Fibroblast of villous mesenchyme (primary cell): ENCODE data around the gene PUS7L. TPM values are rescaled to one million over a fixed set of nuclear protein-coding genes. Genes with fewer than 3 reads are reported as not detected.

ENCODE experiments used
- DNase-seq: peaks from one replicate; pipeline ENCODE4 v3.0.0-alpha.2; 2010; ENCODE audit warnings: low read depth
- H3K4me3 ChIP-seq: 2 replicates; pipeline ENCODE4 v1.5.1; 2011; ENCODE audit warnings: low read depth, mild to moderate bottlenecking, low read length
- CTCF ChIP-seq: IDR thresholded peaks from 2 replicates; pipeline ENCODE4 v1.5.1; 2012; ENCODE audit warnings: low read depth, mild to moderate bottlenecking, low read length; ENCODE audit not compliant: insufficient read depth
- total RNA-seq: library from RNA; depleted of rRNA; stranded (reverse); fragments of >200 nt; gene quantifications from 2 replicates; pipeline ENCODE4 v1.2.3, GENCODE V29; 2012

The PUS7L gene
- total RNA-seq, 1 donor = 30.2 TPM

- TF ChIP-seq CTCF = no peak
- no peak overlapping the region for H3K4me3 ChIP-seq
- DNase-seq = peak; percentile 43
Measured at GRCh38 chr12:43795716-43796280, 37.2 kb upstream of the PUS7L start.

- no peak for TF ChIP-seq CTCF
- no peak for DNase-seq
- no peak overlapping the region for H3K4me3 ChIP-seq
Measured at GRCh38 chr12:43789941-43790340, 31.4 kb upstream of the PUS7L start.

- TF ChIP-seq CTCF = no peak
- H3K4me3 ChIP-seq = no peak overlapping the region
- DNase-seq = no peak
Measured at GRCh38 chr12:43786899-43787693, 28.5 kb upstream of the PUS7L start.

GRCh38 chr12:43776498-43776897 lies 17.9 kb upstream of the PUS7L start:
- DNase-seq = peak; percentile 29

GRCh38 chr12:43766291-43766690 lies 7.7 kb upstream of the PUS7L start:
- peak; percentile 19 for DNase-seq
- H3K4me3 ChIP-seq = no peak overlapping the region
- no peak for TF ChIP-seq CTCF

More at GRCh38 chr12:43776498-43776897, 17.9 kb upstream of the PUS7L start:
- TF ChIP-seq CTCF = peak; percentile 34
- no peak overlapping the region for H3K4me3 ChIP-seq

- no peak for DNase-seq
- no peak for TF ChIP-seq CTCF
- no peak overlapping the region for H3K4me3 ChIP-seq
Measured at GRCh38 chr12:43764528-43764927, 5.9 kb upstream of the PUS7L start.
